Raji (cell line): ENCODE measurements around the gene OR56B1.

Experiments used
- POLR2A ChIP-seq: IDR thresholded peaks from 2 replicates; pipeline ENCODE4 v1.6.1; 2011; ENCODE audit warnings: low read depth, low read length, control low read depth; ENCODE audit not compliant: insufficient read depth

Gene OR56B1

GRCh38 chr11:5722622-5723021, 13.6 kb upstream of the OR56B1 start:
- TF ChIP-seq POLR2A: no peak

- TF ChIP-seq POLR2A: no peak
Measured at GRCh38 chr11:5726351-5726750, 9.9 kb upstream of the OR56B1 start.

GRCh38 chr11:5727691-5728090, 8.6 kb upstream of the OR56B1 start:
- no peak for TF ChIP-seq POLR2A

DNA sequence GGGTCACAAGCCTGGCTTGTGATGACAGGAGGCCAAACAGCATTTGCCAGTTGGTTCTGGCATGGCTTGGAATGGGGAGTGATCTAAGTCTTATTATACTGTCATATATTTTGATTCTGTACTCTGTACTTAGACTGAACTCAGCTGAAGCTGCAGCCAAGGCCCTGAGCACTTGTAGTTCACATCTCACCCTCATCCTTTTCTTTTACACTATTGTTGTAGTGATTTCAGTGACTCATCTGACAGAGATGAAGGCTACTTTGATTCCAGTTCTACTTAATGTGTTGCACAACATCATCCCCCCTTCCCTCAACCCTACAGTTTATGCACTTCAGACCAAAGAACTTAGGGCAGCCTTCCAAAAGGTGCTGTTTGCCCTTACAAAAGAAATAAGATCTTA, 843 bp downstream of the OR56B1 start:
- TF ChIP-seq POLR2A: no peak

DNA sequence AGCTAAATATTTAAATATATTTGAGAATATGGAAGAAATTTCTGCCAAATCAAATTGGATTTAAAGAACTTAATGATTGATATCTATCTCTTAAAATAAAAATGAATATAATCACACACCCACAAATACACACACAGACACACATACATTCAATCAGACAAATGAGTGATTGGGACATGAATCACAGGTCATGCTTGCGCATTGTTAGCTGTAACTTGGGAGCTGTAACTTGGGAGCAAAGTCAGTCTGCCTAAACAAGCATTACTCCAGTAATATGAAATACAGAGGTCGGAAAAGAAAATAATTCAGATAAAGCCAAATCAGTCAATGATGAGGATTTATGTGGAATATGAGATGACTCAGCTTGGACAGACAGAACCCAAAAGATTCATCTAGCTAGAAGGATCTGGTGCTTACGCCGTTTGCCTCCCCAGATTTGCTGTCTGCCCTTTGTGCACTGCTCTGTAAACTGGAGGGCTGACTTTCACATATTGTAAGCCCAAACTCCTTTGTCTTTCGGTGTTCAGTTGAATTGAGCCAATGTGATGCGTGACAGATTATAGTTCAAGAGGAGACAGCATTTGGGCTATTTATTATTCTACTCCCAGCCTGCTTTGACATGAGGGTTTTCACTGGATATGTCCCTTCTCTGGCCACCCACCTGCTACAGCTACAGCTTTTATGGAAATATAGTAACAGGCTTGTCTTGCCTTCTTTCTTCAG, 1.6 kb downstream of the OR56B1 start:
- TF ChIP-seq POLR2A: no peak

DNA sequence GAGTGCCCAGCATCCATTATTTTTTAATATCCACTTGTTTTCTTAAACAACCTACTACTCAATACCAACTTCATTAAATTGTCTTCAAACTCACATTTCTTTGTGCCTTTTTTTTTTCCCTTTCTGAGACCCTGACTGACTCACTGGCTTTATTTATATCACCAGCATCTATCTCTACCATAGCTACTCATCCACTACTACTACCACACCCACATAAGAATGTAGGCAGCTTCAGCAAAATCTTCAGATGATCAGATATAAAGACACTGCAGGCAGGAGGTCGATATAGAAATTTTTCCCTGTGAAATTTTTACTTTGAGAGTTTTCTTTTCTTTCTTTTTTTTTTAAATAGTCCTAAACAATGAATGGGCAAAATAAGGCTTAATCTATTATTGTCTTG, 2.2 kb downstream of the OR56B1 start:
- no peak for TF ChIP-seq POLR2A

DNA sequence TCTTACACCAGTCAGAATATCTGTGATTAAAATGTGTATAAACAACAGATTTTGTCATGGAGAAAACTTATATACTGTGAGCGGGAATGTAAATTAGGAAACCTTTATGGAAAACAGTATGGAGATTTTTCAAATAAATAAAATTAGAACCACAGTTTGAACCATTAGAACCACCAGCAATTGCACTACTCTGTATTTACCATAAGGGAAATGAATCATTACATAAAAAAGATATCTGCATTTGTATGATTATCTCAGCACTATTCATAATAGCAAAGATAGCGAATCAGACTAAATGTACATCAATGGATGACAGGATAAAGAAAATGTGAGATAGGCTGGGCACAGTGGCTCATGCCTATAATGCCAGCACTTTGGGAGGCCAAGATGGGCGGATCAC, 10.4 kb downstream of the OR56B1 start:
- no peak for TF ChIP-seq POLR2A

GRCh38 chr11:5749836-5750235, 13.6 kb downstream of the OR56B1 start:
- no peak for TF ChIP-seq POLR2A

- TF ChIP-seq POLR2A: no peak
Measured at GRCh38 chr11:5753943-5754342, 17.7 kb downstream of the OR56B1 start, which contains the start of gene OR52N4. TSS of gene OR52N4 (plus strand) at chr11:5754243. CDS start at chr11:5754741, 498 bp downstream.

- no peak for TF ChIP-seq POLR2A
Measured at GRCh38 chr11:5767056-5767455, 30.8 kb downstream of the OR56B1 start.

- no peak for TF ChIP-seq POLR2A
Measured at GRCh38 chr11:5783255-5783654, 47.0 kb downstream of the OR56B1 start, which contains the start of gene OR52N5. TSS of gene OR52N5 (minus strand) at chr11:5783355. CDS start at chr11:5778634, 4,721 bp downstream.
